ENCODE results near the gene PTCSC3.

- TF ChIP-seq CTCF (conservative IDR thresholded peaks at IDR 0.05; ENCODE audit: low read depth, low read length) (no peak), EZH2 (IDR thresholded peaks at IDR 0.05; ENCODE audit: low read length, unreplicated experiment) (no peak), EZH2phosphoT487 (IDR thresholded peaks at IDR 0.05; ENCODE audit: borderline replicate concordance, low read length) (no peak)
Observed at GRCh38 chr14:36212577-36212976, 36.1 kb upstream of the PTCSC3 start.
